ENCODE measurements around the gene NDUFS6.

The NDUFS6 gene

DNA sequence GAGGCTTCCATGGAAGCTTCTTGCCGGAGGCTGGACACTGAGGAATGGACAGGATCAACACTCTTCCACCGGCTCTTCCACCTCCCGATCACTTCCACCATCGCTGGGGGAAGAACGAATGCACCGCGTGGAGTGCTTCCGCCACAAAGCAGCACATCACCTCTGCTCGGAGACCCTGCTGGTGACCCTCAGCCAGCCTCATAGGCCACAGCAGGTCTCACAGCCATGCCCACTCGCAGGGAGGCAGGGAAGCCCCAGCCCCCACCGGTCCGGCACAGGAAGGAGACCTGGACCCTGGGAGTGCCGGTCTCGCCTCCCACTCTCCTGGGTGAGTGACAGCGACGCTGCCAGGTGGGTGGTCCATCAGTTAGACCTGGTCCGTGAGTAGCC, 6.3 kb upstream of the NDUFS6 start (continued):
- TF ChIP-seq ZNF843 (tag by site-specific recombination; IDR thresholded peaks at IDR 0.05) (no peak), ZNF157 (tag by site-specific recombination; IDR thresholded peaks at IDR 0.05) (no peak), ZSCAN16 (tag by site-specific recombination; IDR thresholded peaks at IDR 0.05) (no peak), ZNF488 (tag by site-specific recombination; IDR thresholded peaks at IDR 0.05) (no peak), ZNF354C (tag by site-specific recombination; IDR thresholded peaks at IDR 0.05; ENCODE audit: borderline replicate concordance, low read depth) (no peak), ZIC2 (tag by site-specific recombination; IDR thresholded peaks at IDR 0.05) (peak; percentile 69), BCL11A (tag by site-specific recombination; IDR thresholded peaks at IDR 0.05; ENCODE audit: low read depth) (no peak), ZNF335 (tag by site-specific recombination; conservative IDR thresholded peaks at IDR 0.05) (no peak; the same call in 1 of the 2 replicates), MEIS1 (CRISPR knock-in tag; IDR thresholded peaks at IDR 0.05; ENCODE audit: borderline replicate concordance) (no peak), ZNF791 (tag by site-specific recombination; IDR thresholded peaks at IDR 0.05) (no peak), ZBTB10 (tag by site-specific recombination; IDR thresholded peaks at IDR 0.05) (no peak), ZNF23 (tag by site-specific recombination; IDR thresholded peaks at IDR 0.05; ENCODE audit: borderline replicate concordance) (no peak), PRDM10 (tag by site-specific recombination; IDR thresholded peaks at IDR 0.05) (0 out of 2 replicates have a peak, but pooled peaks have one; percentile 2), ZBTB20 (tag by site-specific recombination; IDR thresholded peaks at IDR 0.05) (0 out of 2 replicates have a peak, but pooled peaks have one; percentile 10), KLF7 (tag by site-specific recombination; IDR thresholded peaks at IDR 0.05; ENCODE audit: borderline replicate concordance) (no peak), ZNF175 (tag by site-specific recombination; IDR thresholded peaks at IDR 0.05) (no peak), ZNF362 (tag by site-specific recombination; IDR thresholded peaks at IDR 0.05) (no peak), YY2 (tag by site-specific recombination; IDR thresholded peaks at IDR 0.05) (no peak)
- TF ChIP-seq, protein P1, sequence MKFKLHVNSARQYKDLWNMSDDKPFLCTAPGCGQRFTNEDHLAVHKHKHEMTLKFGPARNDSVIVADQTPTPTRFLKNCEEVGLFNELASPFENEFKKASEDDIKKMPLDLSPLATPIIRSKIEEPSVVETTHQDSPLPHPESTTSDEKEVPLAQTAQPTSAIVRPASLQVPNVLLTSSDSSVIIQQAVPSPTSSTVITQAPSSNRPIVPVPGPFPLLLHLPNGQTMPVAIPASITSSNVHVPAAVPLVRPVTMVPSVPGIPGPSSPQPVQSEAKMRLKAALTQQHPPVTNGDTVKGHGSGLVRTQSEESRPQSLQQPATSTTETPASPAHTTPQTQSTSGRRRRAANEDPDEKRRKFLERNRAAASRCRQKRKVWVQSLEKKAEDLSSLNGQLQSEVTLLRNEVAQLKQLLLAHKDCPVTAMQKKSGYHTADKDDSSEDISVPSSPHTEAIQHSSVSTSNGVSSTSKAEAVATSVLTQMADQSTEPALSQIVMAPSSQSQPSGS (tag by site-specific recombination; IDR thresholded peaks at IDR 0.05; ENCODE audit: low read depth), result no peak
- TF ChIP-seq, protein P2, sequence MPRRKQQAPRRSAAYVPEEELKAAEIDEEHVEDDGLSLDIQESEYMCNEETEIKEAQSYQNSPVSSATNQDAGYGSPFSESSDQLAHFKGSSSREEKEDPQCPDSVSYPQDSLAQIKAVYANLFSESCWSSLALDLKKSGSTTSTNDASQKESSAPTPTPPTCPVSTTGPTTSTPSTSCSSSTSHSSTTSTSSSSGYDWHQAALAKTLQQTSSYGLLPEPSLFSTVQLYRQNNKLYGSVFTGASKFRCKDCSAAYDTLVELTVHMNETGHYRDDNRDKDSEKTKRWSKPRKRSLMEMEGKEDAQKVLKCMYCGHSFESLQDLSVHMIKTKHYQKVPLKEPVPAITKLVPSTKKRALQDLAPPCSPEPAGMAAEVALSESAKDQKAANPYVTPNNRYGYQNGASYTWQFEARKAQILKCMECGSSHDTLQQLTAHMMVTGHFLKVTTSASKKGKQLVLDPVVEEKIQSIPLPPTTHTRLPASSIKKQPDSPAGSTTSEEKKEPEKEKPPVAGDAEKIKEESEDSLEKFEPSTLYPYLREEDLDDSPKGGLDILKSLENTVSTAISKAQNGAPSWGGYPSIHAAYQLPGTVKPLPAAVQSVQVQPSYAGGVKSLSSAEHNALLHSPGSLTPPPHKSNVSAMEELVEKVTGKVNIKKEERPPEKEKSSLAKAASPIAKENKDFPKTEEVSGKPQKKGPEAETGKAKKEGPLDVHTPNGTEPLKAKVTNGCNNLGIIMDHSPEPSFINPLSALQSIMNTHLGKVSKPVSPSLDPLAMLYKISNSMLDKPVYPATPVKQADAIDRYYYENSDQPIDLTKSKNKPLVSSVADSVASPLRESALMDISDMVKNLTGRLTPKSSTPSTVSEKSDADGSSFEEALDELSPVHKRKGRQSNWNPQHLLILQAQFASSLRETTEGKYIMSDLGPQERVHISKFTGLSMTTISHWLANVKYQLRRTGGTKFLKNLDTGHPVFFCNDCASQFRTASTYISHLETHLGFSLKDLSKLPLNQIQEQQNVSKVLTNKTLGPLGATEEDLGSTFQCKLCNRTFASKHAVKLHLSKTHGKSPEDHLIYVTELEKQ (tag by site-specific recombination; IDR thresholded peaks at IDR 0.05; ENCODE audit: borderline replicate concordance), result no peak
- TF ChIP-seq, protein P3, sequence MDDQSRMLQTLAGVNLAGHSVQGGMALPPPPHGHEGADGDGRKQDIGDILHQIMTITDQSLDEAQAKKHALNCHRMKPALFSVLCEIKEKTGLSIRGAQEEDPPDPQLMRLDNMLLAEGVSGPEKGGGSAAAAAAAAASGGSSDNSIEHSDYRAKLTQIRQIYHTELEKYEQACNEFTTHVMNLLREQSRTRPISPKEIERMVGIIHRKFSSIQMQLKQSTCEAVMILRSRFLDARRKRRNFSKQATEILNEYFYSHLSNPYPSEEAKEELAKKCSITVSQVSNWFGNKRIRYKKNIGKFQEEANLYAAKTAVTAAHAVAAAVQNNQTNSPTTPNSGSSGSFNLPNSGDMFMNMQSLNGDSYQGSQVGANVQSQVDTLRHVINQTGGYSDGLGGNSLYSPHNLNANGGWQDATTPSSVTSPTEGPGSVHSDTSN (CRISPR knock-in tag; IDR thresholded peaks at IDR 0.05), result no peak
- TF ChIP-seq, protein P4, sequence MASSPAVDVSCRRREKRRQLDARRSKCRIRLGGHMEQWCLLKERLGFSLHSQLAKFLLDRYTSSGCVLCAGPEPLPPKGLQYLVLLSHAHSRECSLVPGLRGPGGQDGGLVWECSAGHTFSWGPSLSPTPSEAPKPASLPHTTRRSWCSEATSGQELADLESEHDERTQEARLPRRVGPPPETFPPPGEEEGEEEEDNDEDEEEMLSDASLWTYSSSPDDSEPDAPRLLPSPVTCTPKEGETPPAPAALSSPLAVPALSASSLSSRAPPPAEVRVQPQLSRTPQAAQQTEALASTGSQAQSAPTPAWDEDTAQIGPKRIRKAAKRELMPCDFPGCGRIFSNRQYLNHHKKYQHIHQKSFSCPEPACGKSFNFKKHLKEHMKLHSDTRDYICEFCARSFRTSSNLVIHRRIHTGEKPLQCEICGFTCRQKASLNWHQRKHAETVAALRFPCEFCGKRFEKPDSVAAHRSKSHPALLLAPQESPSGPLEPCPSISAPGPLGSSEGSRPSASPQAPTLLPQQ (tag by site-specific recombination; IDR thresholded peaks at IDR 0.05), result no peak
